H9 (cell line): ENCODE results near the gene FRAS1. TPM values are rescaled to one million over a fixed set of nuclear protein-coding genes. Genes with fewer than 3 reads are reported as not detected.

ENCODE experiments used
- DNase-seq: peaks from one replicate; pipeline ENCODE4 v3.0.0-alpha.2; 2017
- H2AFZ ChIP-seq: one replicate; pipeline ENCODE4 v1.6.1; 2013; ENCODE audit warnings: mild to moderate bottlenecking, low read length, control low read depth, moderate library complexity
- H2AK5ac ChIP-seq: 2 replicates; pipeline ENCODE4 v1.6.1; 2013; ENCODE audit warnings: low read length, control low read depth, mixed read lengths; ENCODE audit not compliant: insufficient read length
- H2BK120ac ChIP-seq: one replicate; pipeline ENCODE4 v1.6.1; 2013; ENCODE audit warnings: low read depth, mild to moderate bottlenecking, low read length, control low read depth, inconsistent platforms; ENCODE audit not compliant: poor library complexity, severe bottlenecking
- H2BK12ac ChIP-seq: 2 replicates; pipeline ENCODE4 v1.6.1; 2013; ENCODE audit warnings: low read length, control low read depth, mixed read lengths, low read depth; ENCODE audit not compliant: insufficient read length
- H2BK15ac ChIP-seq: 2 replicates; pipeline ENCODE4 v1.6.1; 2013; ENCODE audit warnings: low read depth, low read length, control low read depth
- H2BK20ac ChIP-seq: one replicate; pipeline ENCODE4 v1.6.1; 2013; ENCODE audit warnings: low read depth, mild to moderate bottlenecking, low read length, control low read depth, inconsistent platforms; ENCODE audit not compliant: poor library complexity, severe bottlenecking
- H2BK5ac ChIP-seq: 2 replicates; pipeline ENCODE4 v1.6.1; 2013; ENCODE audit warnings: low read length, control low read depth, mixed read lengths; ENCODE audit not compliant: insufficient read length
- H3K14ac ChIP-seq: 2 replicates; pipeline ENCODE4 v1.6.1; 2013; ENCODE audit warnings: low read length, control low read depth; ENCODE audit not compliant: insufficient read depth
- H3K18ac ChIP-seq: 2 replicates; pipeline ENCODE4 v1.6.1; 2013; ENCODE audit warnings: low read depth, mild to moderate bottlenecking, mixed read lengths, low read length, control low read depth; ENCODE audit not compliant: insufficient read length
- H3K23ac ChIP-seq: 2 replicates; pipeline ENCODE4 v1.6.1; 2013; ENCODE audit warnings: low read length, control low read depth, mixed read lengths, low read depth; ENCODE audit not compliant: insufficient read length
- H3K23me2 ChIP-seq: 2 replicates; pipeline ENCODE4 v1.6.1; 2013; ENCODE audit warnings: low read depth, mild to moderate bottlenecking, mixed read lengths, low read length, control low read depth; ENCODE audit not compliant: insufficient read length, poor library complexity, severe bottlenecking
- H3K27ac ChIP-seq: 2 replicates; pipeline ENCODE4 v1.5.1; 2013; ENCODE audit warnings: low read length, control low read depth, mixed read lengths, low read depth; ENCODE audit not compliant: insufficient read length
- H3K27me3 ChIP-seq: 2 replicates; pipeline ENCODE4 v1.6.1; 2013; ENCODE audit warnings: low read length, control low read depth, inconsistent platforms; ENCODE audit not compliant: insufficient read depth
- H3K4ac ChIP-seq: 2 replicates; pipeline ENCODE4 v1.6.1; 2013; ENCODE audit warnings: low read depth, mild to moderate bottlenecking, control low read depth, inconsistent platforms, low read length, moderate library complexity
- H3K4me1 ChIP-seq: 2 replicates; pipeline ENCODE4 v1.6.1; 2013; ENCODE audit warnings: low read length, control low read depth, inconsistent platforms; ENCODE audit not compliant: insufficient read depth
- H3K4me2 ChIP-seq: 2 replicates; pipeline ENCODE4 v1.6.1; 2013; ENCODE audit warnings: low read length, control low read depth, mixed read lengths; ENCODE audit not compliant: insufficient read length, insufficient read depth
- H3K56ac ChIP-seq: 2 replicates; pipeline ENCODE4 v1.6.1; 2013; ENCODE audit warnings: low read depth, mild to moderate bottlenecking, mixed read lengths, low read length, control low read depth; ENCODE audit not compliant: insufficient read length
- H3K79me1 ChIP-seq: 2 replicates; pipeline ENCODE4 v1.6.1; 2013; ENCODE audit warnings: low read depth, mild to moderate bottlenecking, moderate library complexity, low read length, control low read depth, inconsistent platforms; ENCODE audit not compliant: insufficient read depth, poor library complexity, severe bottlenecking
- H3K79me2 ChIP-seq: 2 replicates; pipeline ENCODE4 v1.6.1; 2013; ENCODE audit warnings: low read length, control low read depth, inconsistent platforms; ENCODE audit not compliant: insufficient read depth
- H3K9ac ChIP-seq: 2 replicates; pipeline ENCODE4 v1.6.1; 2013; ENCODE audit warnings: low read length, control low read depth, mixed read lengths; ENCODE audit not compliant: insufficient read length; ENCODE audit errors: extremely low read depth
- H3K9me3 ChIP-seq: one replicate; pipeline ENCODE4 v1.6.1; 2013; ENCODE audit warnings: low read depth, low read length, inconsistent platforms; ENCODE audit not compliant: control insufficient read depth
- H3T11ph ChIP-seq: one replicate; pipeline ENCODE4 v1.6.1; 2013; ENCODE audit warnings: mild to moderate bottlenecking, low read length, control low read depth, inconsistent platforms
- H4K20me1 ChIP-seq: one replicate; pipeline ENCODE4 v1.6.1; 2013; ENCODE audit not compliant: control insufficient read depth, insufficient read length, insufficient read depth
- H4K5ac ChIP-seq: 2 replicates; pipeline ENCODE4 v1.6.1; 2013; ENCODE audit warnings: low read depth, mild to moderate bottlenecking, mixed read lengths, low read length, control low read depth; ENCODE audit not compliant: insufficient read length
- H4K8ac ChIP-seq: replicated peaks from 2 replicates; pipeline ENCODE4 v1.6.1; 2013; ENCODE audit warnings: low read length, control low read depth, mixed read lengths, low read depth; ENCODE audit not compliant: insufficient read length
- H4K91ac ChIP-seq: 2 replicates; pipeline ENCODE4 v1.6.1; 2013; ENCODE audit warnings: low read depth, mild to moderate bottlenecking, moderate library complexity, mixed read lengths, low read length, control low read depth; ENCODE audit not compliant: insufficient read length
- H3K27ac Mint-ChIP-seq, 3 experiments: 2 replicates in 2 of 3; 3 replicates in 1 of 3; pipeline ENCODE4 v1.8.0; 2020 to 2021; ENCODE audit warnings: mixed read lengths in 3 of 3, mild to moderate bottlenecking in 1 of 3, moderate library complexity in 1 of 3
- H3K27me3 Mint-ChIP-seq: 2 replicates; pipeline ENCODE4 v1.8.0; 2021; ENCODE audit warnings: low read depth, mild to moderate bottlenecking, moderate library complexity, mixed read lengths
- H3K36me3 Mint-ChIP-seq, 3 experiments: 2 replicates in 2 of 3; 3 replicates in 1 of 3; pipeline ENCODE4 v1.8.0; 2020 to 2021; ENCODE audit warnings: low read depth in 3 of 3, mixed read lengths in 3 of 3; ENCODE audit not compliant: insufficient read depth in 1 of 3
- H3K4me1 Mint-ChIP-seq, 2 experiments: 2 replicates each; pipeline ENCODE4 v1.8.0; 2020; ENCODE audit warnings: mixed read lengths in 2 of 2
- H3K4me3 Mint-ChIP-seq, 2 experiments: 2 replicates in 1 of 2; 3 replicates in 1 of 2; pipeline ENCODE4 v1.8.0; 2020 to 2021; ENCODE audit warnings: mild to moderate bottlenecking in 2 of 2, mixed read lengths in 2 of 2, moderate library complexity in 1 of 2
- H3K9me3 Mint-ChIP-seq, 2 experiments: 2 replicates in 1 of 2; 3 replicates in 1 of 2; pipeline ENCODE4 v1.8.0; 2020; ENCODE audit warnings: mild to moderate bottlenecking in 2 of 2, mixed read lengths in 2 of 2, moderate library complexity in 1 of 2
- CTCF ChIP-seq: fragments of 200-600 bp; sonication (generic); conservative IDR thresholded peaks from 3 replicates; pipeline ENCODE4 v1.8.0; 2021; ENCODE audit warnings: antibody characterized with exemption, mild to moderate bottlenecking
- WGBS: extraction: QIAGEN DNeasy Blood & Tissue Kit; methylation state at CpG from one replicate; pipeline ENCODE4 v1.1.7; 2013; ENCODE audit warnings: missing lambda C conversion rate, low lambda C conversion rate, mixed read lengths; ENCODE audit not compliant: insufficient read length; ENCODE audit errors: extremely low coverage; 5-methylcytosine and 5-hydroxymethylcytosine counted together
- total RNA-seq: library from RNA; stranded (reverse); gene quantifications from 2 replicates; pipeline ENCODE4 v1.2.1, GENCODE V29; 2021

Gene FRAS1
- total RNA-seq, 1 experiment from 2014 or later = 58.5 TPM

DNA sequence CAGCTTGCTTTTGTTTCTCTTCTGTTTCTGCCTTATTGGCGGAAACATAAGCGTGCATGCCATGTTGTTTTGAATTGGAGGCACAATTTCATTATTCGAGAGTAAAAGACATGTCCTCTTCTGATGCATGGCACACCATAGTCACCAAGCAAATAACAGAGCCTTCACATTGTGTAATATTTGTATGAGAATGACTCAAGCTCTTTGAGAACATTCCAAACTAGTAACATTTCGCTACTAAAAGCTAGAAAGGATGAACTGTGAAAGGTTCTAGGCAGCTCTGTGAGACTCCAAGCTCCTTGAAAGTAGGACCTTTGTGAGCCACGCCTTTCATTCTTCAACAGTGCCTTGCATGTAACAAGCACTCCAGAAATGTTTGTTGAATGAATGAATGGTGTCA lies 485.2 kb downstream of the FRAS1 start:
- Histone ChIP-seq H2BK120ac (no peak overlapping the region), H3K79me1 (no peaks in the 10 kb centered on the region), H3K4ac (no peak overlapping the region), H4K5ac (no peak overlapping the region), H3K23ac (no peak overlapping the region), H3K79me2 (no peaks in the 10 kb centered on the region), H3K23me2 (no peaks in the 10 kb centered on the region), H2BK15ac (no peak overlapping the region), H2BK5ac (no peak overlapping the region), H3K27ac (no peak overlapping the region), H3K14ac (no peak overlapping the region), H3K56ac (no peak overlapping the region), H4K8ac (no peak overlapping the region), H3K9me3 (no peaks in the 10 kb centered on the region), H4K91ac (no peak overlapping the region), H4K20me1 (no peaks in the 10 kb centered on the region), H3K4me1 (no peaks in the 10 kb centered on the region), H2BK12ac (no peak overlapping the region), H3K4me2 (no peak overlapping the region), H2AFZ (no peak overlapping the region), H2AK5ac (no peak overlapping the region), H3K18ac (no peak overlapping the region), H3K9ac (no peak overlapping the region), H2BK20ac (no peak overlapping the region), H3K27me3 (no peaks in the 10 kb centered on the region), H3T11ph (no peak overlapping the region)
- H3K4me3 Mint-ChIP-seq = no peak overlapping the region
- H3K9me3 Mint-ChIP-seq = peaks cover 4 to 8% of the 10 kb centered on the region in 2 experiments; a peak in 2 of 5 replicates
- H3K27me3 Mint-ChIP-seq = no peaks in the 10 kb centered on the region; the same call in 1 of the 2 replicates
- H3K36me3 Mint-ChIP-seq = peaks cover 6 to 34% (median 28%) of the 10 kb centered on the region in 3 experiments; a peak in 5 of 7 replicates
- no peak overlapping the region for H3K27ac Mint-ChIP-seq
- no peak for TF ChIP-seq CTCF
- no CpG with 5 or more reads among the region's 5 CpGs for WGBS
- no peak for DNase-seq
- peaks cover 4 to 7% of the 10 kb centered on the region in 2 experiments; a peak in 2 of 4 replicates for H3K4me1 Mint-ChIP-seq
